ENCODE data around the gene ANHX.
A peak's percentile ranks its signal among the peaks of the same experiment; 100 is the strongest.

The ANHX gene

DNA sequence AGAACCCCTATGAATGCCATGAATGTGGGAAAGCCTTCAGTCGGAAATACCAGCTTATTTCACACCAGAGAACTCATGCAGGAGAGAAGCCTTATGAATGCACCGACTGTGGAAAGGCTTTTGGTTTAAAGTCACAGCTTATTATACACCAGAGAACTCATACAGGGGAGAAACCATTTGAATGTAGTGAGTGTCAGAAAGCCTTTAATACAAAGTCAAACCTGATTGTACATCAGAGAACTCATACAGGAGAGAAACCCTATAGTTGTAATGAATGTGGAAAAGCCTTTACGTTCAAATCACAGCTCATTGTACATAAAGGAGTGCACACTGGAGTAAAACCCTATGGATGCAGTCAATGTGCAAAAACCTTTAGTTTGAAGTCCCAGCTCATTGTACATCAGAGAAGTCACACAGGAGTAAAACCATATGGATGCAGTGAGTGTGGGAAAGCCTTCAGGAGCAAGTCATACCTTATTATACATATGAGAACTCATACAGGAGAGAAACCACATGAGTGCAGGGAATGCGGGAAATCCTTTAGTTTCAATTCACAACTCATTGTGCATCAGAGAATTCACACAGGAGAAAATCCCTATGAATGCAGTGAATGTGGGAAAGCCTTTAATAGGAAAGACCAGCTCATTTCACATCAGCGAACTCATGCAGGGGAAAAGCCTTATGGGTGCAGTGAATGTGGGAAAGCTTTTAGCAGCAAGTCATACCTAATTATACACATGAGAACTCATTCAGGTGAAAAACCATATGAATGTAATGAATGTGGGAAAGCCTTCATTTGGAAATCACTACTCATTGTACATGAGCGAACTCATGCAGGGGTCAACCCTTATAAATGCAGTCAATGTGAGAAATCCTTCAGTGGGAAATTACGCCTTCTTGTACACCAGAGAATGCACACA lies 32.1 kb downstream of the ANHX start:
- peak; percentile 18 for DNase-seq (ENCODE audit: low read depth)

DNA sequence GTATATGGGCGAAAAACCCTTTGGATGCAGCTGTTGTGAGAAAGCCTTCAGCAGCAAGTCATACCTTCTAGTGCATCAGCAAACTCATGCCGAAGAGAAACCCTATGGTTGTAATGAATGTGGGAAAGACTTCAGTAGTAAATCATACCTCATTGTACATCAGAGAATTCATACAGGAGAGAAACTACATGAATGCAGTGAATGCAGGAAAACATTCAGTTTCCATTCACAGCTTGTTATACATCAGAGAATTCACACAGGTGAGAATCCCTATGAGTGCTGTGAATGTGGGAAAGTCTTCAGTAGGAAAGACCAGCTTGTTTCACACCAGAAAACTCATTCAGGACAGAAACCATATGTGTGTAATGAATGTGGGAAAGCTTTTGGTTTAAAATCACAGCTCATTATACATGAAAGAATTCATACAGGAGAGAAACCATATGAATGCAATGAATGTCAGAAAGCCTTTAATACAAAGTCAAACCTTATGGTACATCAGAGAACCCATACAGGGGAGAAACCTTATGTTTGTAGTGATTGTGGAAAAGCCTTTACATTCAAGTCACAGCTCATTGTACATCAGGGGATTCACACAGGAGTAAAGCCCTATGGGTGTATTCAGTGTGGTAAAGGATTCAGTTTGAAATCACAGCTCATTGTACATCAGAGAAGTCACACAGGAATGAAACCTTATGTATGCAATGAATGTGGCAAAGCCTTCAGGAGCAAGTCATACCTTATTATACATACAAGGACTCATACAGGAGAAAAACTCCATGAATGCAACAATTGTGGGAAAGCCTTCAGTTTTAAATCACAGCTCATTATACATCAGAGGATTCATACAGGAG lies 33.0 kb downstream of the ANHX start:
- peak; percentile 4 for DNase-seq (ENCODE audit: low read depth)

DNA sequence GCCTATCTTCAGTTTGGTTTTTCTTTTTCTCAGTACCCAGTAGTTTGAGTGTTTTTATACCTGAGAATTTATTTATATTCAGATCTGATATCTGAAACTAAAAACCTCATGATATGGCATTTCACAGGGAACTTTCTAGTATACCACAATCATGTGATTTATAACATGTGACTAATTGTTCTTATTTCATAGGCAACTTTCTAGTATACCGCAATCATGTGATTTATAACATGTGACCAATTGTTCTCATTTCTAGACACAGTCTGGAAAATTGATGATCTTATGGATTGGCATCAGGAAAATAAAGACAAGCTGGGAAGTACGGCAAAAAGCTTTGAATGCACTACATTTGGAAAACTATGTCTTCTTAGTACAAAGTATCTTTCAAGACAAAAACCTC lies 33.8 kb downstream of the ANHX start:
- DNase-seq (ENCODE audit: low read depth): no peak

DNA sequence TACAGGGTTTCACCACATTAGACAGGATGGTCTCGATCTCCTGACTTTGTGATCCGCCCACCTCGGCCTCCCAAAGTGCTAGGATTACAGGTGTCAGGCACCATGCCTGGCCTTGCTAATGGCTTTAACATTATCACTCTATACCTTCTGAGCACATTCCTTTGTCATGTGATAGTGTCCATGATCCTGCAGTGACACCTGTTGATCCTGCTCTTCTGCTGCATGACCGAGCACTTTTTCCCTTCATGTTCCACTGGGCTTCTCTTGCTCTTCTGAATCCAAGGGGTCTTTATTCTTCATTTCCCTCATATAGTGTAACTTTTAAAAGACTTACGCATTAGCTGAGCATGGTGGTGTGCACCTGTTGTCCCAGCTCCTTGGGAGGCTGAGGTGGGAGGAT lies 42.8 kb downstream of the ANHX start:
- no peak for DNase-seq (ENCODE audit: low read depth)

DNA sequence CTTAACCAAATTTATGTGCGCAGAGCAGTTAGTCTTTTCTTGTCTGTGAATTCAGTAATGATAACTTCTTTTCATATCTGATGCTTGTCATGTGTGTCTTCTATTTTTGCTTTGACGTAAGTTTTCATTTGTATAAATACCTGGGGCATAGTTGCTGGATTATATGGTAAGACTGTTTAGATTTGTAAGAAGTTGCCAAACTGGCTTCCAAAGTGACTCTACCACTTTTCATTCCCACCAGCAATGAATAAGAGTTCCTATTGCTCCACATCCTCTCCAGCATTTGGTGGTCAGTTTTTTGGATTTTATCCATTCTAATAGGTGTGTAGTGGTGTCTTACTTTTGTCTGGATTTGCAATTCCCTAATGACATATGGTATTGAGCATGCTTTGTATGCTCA lies 45.5 kb downstream of the ANHX start:
- no peak for DNase-seq (ENCODE audit: low read depth)

DNA sequence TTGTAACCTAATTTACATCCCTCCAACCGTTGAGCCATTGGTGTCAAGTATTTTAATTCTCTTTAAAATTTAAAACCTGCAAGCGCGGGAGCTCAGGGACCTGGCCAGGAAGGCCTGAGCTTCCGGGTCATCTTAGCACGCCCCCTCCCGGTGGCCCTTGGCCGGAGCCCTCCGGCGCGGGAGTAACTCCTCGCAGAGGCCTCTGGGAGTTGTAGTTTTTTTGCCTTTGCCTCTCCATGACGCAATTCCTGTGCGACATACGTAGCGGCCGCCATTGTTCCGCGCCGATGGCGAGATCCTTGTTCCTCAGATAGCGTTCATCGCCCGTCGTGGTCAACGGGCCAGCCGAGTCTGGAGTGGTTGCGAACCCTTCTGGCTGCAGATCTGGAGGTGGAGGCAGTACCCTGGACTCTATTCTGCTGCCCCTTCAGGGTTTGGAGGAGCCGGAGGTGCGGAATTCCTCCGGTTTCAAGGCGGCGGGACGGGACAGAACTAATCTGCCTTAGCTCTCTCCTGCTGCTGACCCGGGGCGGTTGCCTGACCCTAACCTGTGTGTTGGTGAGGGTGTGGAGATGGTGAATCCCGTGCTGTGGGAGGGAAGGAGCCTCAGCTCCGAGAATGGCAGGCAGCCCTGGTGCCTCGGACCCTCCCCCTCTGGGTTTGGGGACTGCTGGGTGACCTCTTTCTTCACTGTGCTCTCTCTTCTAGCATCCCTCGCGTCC lies 54.3 kb downstream of the ANHX start, which contains the start of gene ZNF268:
ZNF268 (plus strand) TSS at position 258 of the 722 bp plus-strand sequence. CDS start 503 bp downstream, outside the sequence.
- peak; percentile 88 for DNase-seq (ENCODE audit: low read depth)

DNA sequence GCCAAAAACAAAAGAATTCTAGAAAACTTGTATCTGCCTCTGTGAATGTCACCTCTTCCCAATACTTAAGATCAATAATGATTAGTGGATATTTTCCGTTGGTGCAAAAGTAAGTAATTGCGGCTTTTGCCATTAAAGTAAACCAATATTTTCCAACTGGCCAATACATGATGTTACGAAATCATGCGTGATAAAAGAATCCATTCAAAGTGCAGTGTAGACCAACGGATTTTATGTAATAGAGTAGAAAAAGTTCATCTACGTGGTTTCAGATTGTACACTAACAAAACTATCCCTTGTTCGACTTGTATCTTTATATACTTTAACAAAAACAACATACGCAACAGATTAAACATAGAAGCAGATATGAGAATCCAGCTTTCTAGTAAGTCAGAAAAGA lies 55.0 kb downstream of the ANHX start:
- DNase-seq (ENCODE audit: low read depth): no peak

DNA sequence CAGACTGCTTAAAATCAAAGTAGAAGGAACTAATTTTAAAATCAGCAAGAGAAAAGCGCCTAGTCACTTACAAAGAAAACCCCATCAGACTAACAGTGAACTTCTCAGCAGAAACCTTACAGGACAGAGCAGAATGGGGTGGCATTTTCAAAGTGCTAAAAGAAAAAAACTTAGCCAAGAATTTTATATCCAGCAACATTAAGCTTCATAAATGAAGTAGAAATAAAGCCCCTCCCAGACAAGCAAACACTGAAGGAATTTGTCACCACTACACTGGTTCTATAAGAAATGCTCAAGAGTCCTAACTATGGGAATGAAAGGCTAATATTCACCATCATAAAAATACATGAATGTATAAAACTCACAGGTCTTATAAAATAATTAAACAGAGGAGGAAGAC lies 60.8 kb downstream of the ANHX start:
- DNase-seq (ENCODE audit: low read depth): no peak

DNA sequence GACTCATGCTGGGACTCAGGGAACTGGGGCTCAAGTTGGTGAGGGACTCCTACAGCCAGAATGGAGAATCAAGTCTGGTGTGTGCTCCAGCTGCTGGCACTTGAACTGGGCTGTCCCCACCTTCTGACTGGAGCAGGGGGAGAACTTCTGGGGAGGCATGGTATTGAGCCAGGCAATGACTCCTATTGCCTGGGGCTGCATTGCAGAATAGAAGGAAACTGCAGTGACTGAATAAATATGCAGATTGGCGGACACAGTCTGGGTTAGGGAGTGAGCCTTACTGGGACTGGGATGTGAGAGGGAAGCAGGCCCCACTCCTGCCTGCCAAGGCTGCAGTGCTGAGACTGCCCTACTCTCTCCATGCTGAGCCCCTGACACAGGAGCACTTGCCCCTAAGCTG lies 63.2 kb downstream of the ANHX start:
- no peak for DNase-seq (ENCODE audit: low read depth)

All from EH (cell line).